ENCODE measurements around the gene NFX1. TPM values are rescaled to one million over a fixed set of nuclear protein-coding genes. Genes with fewer than 3 reads are reported as not detected.

NFX1 gene
- total and polyA plus RNA-seq, 9 donors = 18.5 to 44.5 (median 34.3) TPM

- intact Hi-C loops (cut with DNase I) = no loop called here
Measured at GRCh38 chr9:33291031-33291397, 698 bp downstream of the NFX1 start.

GRCh38 chr9:33291901-33292300 is 1.6 kb downstream of the NFX1 start:
- peaks cover 8% of the 10 kb centered on the region for H3K4me1 ChIP-seq (ENCODE audit: insufficient read depth)
- WGBS, 3 donors = 78 to 92% (median 88%) methylated on average over 5 of the region's 5 CpGs
- H3K36me3 ChIP-seq = no peaks in the 10 kb centered on the region
- no peak overlapping the region for H3K27ac ChIP-seq
- TF ChIP-seq CTCF (IDR thresholded peaks at IDR 0.05) = no peak
- no peak for TF ChIP-seq POLR2A (IDR thresholded peaks at IDR 0.05)
- TF ChIP-seq EP300 (IDR thresholded peaks at IDR 0.05) = no peak
- H3K4me3 ChIP-seq = no peak overlapping the region
- intact Hi-C loops (cut with DNase I) = no loop called here
- no peak for DNase-seq
- no peaks in the 10 kb centered on the region for H3K9me3 ChIP-seq
- no peaks in the 10 kb centered on the region for H3K27me3 ChIP-seq

More at GRCh38 chr9:33291031-33291397, 698 bp downstream of the NFX1 start:
- Histone ChIP-seq H3K27ac (peak overlapping the region; percentile 82 to 89), H3K36me3 (no peaks in the 10 kb centered on the region), H3K27me3 (no peaks in the 10 kb centered on the region), H3K9me3 (no peaks in the 10 kb centered on the region), H3K4me1 (ENCODE audit: insufficient read depth) (peaks cover 8% of the 10 kb centered on the region), H3K4me3 (peak overlapping the region; percentile 96)
- WGBS, 3 donors = 3 to 10% (median 4%) methylated on average over 7 of the region's 7 CpGs
- no peak for DNase-seq
- TF ChIP-seq POLR2A (IDR thresholded peaks at IDR 0.05) (no peak), EP300 (IDR thresholded peaks at IDR 0.05) (no peak), CTCF (IDR thresholded peaks at IDR 0.05) (no peak)

DNA sequence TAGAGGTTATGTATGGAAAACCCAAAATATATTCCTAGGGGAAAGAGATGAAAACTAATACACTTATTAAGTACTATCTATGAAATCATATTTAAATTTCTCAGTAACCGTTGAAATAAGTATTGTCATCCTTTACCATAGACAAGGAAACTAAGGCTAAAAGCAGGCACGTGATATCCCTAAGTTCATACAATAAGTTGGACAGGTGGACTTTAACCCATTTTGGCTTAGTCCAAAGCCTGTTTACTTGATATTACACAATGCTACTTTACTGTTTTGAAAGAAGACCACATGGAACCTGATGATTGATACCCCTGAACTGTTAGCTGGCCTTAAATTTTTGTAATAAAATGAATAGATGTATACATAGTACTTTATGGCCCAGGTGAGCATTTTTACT is 3.5 kb downstream of the NFX1 start:
- intact Hi-C loops (cut with DNase I) = no loop called here
- Histone ChIP-seq H3K9me3 (no peaks in the 10 kb centered on the region), H3K27me3 (no peaks in the 10 kb centered on the region), H3K4me1 (ENCODE audit: insufficient read depth) (peaks cover 18% of the 10 kb centered on the region), H3K27ac (no peak overlapping the region), H3K4me3 (no peak overlapping the region), H3K36me3 (no peaks in the 10 kb centered on the region)
- DNase-seq = no peak
- no peak for TF ChIP-seq EP300 (IDR thresholded peaks at IDR 0.05)
- no peak for TF ChIP-seq CTCF (IDR thresholded peaks at IDR 0.05)
- no peak for TF ChIP-seq POLR2A (IDR thresholded peaks at IDR 0.05)
- WGBS, 3 donors = 86 to 88% (median 86%) methylated on average over 2 of the region's 2 CpGs

GRCh38 chr9:33294670-33295432 is 4.5 kb downstream of the NFX1 start:
- 88 to 90% (median 88%) methylated on average over 12 of the region's 12 CpGs for WGBS, 3 donors
- Histone ChIP-seq H3K36me3 (no peaks in the 10 kb centered on the region), H3K9me3 (no peaks in the 10 kb centered on the region), H3K27me3 (no peaks in the 10 kb centered on the region), H3K4me3 (no peak overlapping the region), H3K27ac (no peak overlapping the region), H3K4me1 (ENCODE audit: insufficient read depth) (peaks cover 14% of the 10 kb centered on the region)
- intact Hi-C loops (cut with DNase I) = no loop called here
- DNase-seq = no peak
- no peak for TF ChIP-seq POLR2A (IDR thresholded peaks at IDR 0.05)
- TF ChIP-seq EP300 (IDR thresholded peaks at IDR 0.05) = no peak

GRCh38 chr9:33295571-33295970 is 5.3 kb downstream of the NFX1 start:
- 82 to 89% (median 83%) methylated on average over 2 of the region's 2 CpGs for WGBS, 3 donors
- no peak for DNase-seq
- TF ChIP-seq POLR2A (IDR thresholded peaks at IDR 0.05) (no peak), EP300 (IDR thresholded peaks at IDR 0.05) (no peak), CTCF (IDR thresholded peaks at IDR 0.05) (no peak)
- no peaks in the 10 kb centered on the region for H3K9me3 ChIP-seq
- no peaks in the 10 kb centered on the region for H3K36me3 ChIP-seq
- H3K27me3 ChIP-seq = no peaks in the 10 kb centered on the region
- peaks cover 14% of the 10 kb centered on the region for H3K4me1 ChIP-seq (ENCODE audit: insufficient read depth)
- H3K4me3 ChIP-seq = no peak overlapping the region
- intact Hi-C loops (cut with DNase I) = no loop called here
- no peak overlapping the region for H3K27ac ChIP-seq
